Activated naive CD8-positive, alpha-beta T cell treated with anti-CD3 and anti-CD28 coated beads, Interleukin-2, amount 50 U/mL, for 24 hours (primary cell): ENCODE measurements around the gene SHF.
A peak's percentile ranks its signal among the peaks of the same experiment; 100 is the strongest.

ENCODE experiments used
- ATAC-seq: fragments of 150-1000 bp; cut with Tn5 transposase; one replicate; pipeline ENCODE4 v1.10.0; 2021
- DNase-seq: peaks from one replicate; pipeline ENCODE4 v3.0.0; 2021
- H3K27ac Mint-ChIP-seq: one replicate; pipeline ENCODE4 v1.8.0; 2021; ENCODE audit warnings: mild to moderate bottlenecking, mixed read lengths
- H3K27me3 Mint-ChIP-seq: one replicate; pipeline ENCODE4 v1.8.0; 2021; ENCODE audit warnings: mixed read lengths
- H3K36me3 Mint-ChIP-seq: one replicate; pipeline ENCODE4 v1.8.0; 2021; ENCODE audit warnings: low read depth, mixed read lengths
- H3K4me1 Mint-ChIP-seq: one replicate; pipeline ENCODE4 v1.8.0; 2021; ENCODE audit warnings: mixed read lengths
- H3K4me3 Mint-ChIP-seq: one replicate; pipeline ENCODE4 v1.8.0; 2021; ENCODE audit warnings: mild to moderate bottlenecking, moderate library complexity, mixed read lengths
- H3K9me3 Mint-ChIP-seq: one replicate; pipeline ENCODE4 v1.8.0; 2021; ENCODE audit warnings: mixed read lengths

SHF gene

GRCh38 chr15:45121706-45122417 lies 65.9 kb downstream of the SHF start:
- ATAC-seq (no peak), DNase-seq (no peak)
- Mint-ChIP-seq H3K36me3 (no peaks in the 10 kb centered on the region), H3K4me1 (peaks cover 10% of the 10 kb centered on the region), H3K4me3 (no peak overlapping the region), H3K27ac (no peak overlapping the region), H3K9me3 (no peaks in the 10 kb centered on the region), H3K27me3 (peaks cover 52% of the 10 kb centered on the region)

GRCh38 chr15:45121020-45121419 lies 66.7 kb downstream of the SHF start:
- Mint-ChIP-seq H3K9me3 (no peaks in the 10 kb centered on the region), H3K36me3 (no peaks in the 10 kb centered on the region), H3K4me1 (peaks cover 16% of the 10 kb centered on the region), H3K27me3 (peaks cover 55% of the 10 kb centered on the region), H3K4me3 (no peak overlapping the region), H3K27ac (no peak overlapping the region)
- ATAC-seq, result no peak
- no peak for DNase-seq

- Mint-ChIP-seq H3K4me3 (no peak overlapping the region), H3K36me3 (no peaks in the 10 kb centered on the region), H3K4me1 (peaks cover 20% of the 10 kb centered on the region), H3K27ac (no peak overlapping the region), H3K27me3 (peaks cover 55% of the 10 kb centered on the region), H3K9me3 (no peaks in the 10 kb centered on the region)
- DNase-seq (no peak), ATAC-seq (no peak)
Observed at GRCh38 chr15:45120081-45120972, 67.4 kb downstream of the SHF start.

GRCh38 chr15:45118996-45119395 lies 68.8 kb downstream of the SHF start:
- Mint-ChIP-seq H3K27me3 (peaks cover 61% of the 10 kb centered on the region), H3K4me3 (no peak overlapping the region), H3K9me3 (no peaks in the 10 kb centered on the region), H3K4me1 (peaks cover 23% of the 10 kb centered on the region), H3K27ac (no peak overlapping the region), H3K36me3 (no peaks in the 10 kb centered on the region)
- ATAC-seq, result no peak
- no peak for DNase-seq

GRCh38 chr15:45118131-45118588 lies 69.6 kb downstream of the SHF start:
- H3K27ac Mint-ChIP-seq, result no peak overlapping the region
- DNase-seq (peak; percentile 84), ATAC-seq (peak; percentile 96)
- peaks cover 32% of the 10 kb centered on the region for H3K4me1 Mint-ChIP-seq
- peak overlapping the region; percentile 44 for H3K4me3 Mint-ChIP-seq
- peaks cover 66% of the 10 kb centered on the region for H3K27me3 Mint-ChIP-seq
- no peaks in the 10 kb centered on the region for H3K36me3 Mint-ChIP-seq
- H3K9me3 Mint-ChIP-seq, result no peaks in the 10 kb centered on the region

GRCh38 chr15:45117308-45118130 lies 70.2 kb downstream of the SHF start:
- Mint-ChIP-seq H3K4me1 (peaks cover 37% of the 10 kb centered on the region), H3K27me3 (peaks cover 73% of the 10 kb centered on the region), H3K27ac (no peak overlapping the region), H3K36me3 (no peaks in the 10 kb centered on the region), H3K4me3 (peak overlapping the region; percentile 44), H3K9me3 (no peaks in the 10 kb centered on the region)
- peak; percentile 8 for ATAC-seq
- DNase-seq, result no peak
